Activated gamma-delta T cell treated with anti-CD3 and anti-CD28 coated beads, Interleukin-2, amount 50 U/mL, for 16 hours (primary cell): ENCODE results near the gene FRZB.

Experiments used
- DNase-seq: peaks from one replicate; pipeline ENCODE4 v3.0.0-alpha.2; 2020; ENCODE audit warnings: low read depth

Gene FRZB

GRCh38 chr2:182798736-182799135 is 67.7 kb downstream of the FRZB start:
- DNase-seq = no peak

DNA sequence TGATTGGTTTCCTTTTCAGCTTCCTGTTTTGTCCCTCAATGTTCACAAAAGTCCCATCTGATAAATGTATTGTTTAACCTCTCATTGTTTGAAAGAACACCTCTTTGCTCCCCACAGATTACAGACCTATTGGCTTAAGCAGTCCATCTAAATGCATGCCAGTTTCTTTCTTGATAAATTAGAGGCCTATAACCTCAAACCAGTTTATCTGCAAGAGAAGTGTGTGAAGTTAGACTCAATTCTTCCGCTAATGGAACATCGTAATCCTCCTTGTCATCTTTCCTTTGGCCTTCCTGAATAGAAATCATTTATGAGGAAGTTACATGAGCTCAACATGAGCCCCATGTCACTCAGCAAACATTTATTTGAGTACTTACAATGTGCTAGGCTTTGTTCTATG is 74.0 kb downstream of the FRZB start:
- DNase-seq = no peak

DNA sequence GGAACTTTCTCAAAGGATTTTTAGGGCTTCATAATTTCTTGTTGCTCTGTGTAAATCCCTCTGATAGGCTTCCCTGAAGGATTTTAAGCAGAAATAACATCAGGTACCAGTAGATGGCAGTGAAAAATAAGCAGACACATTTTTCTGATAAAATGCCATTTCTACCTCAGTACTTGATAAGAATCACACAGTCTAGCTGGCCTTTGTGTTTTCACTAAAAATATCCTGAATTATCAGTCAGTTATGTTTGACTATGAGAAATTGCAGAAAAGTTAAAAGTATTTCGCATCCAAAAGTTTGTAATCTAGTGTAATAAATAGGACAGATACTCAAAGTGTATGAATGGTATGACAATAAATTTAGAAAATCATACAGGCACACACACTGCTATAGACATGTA is 81.7 kb downstream of the FRZB start:
- DNase-seq = no peak

DNA sequence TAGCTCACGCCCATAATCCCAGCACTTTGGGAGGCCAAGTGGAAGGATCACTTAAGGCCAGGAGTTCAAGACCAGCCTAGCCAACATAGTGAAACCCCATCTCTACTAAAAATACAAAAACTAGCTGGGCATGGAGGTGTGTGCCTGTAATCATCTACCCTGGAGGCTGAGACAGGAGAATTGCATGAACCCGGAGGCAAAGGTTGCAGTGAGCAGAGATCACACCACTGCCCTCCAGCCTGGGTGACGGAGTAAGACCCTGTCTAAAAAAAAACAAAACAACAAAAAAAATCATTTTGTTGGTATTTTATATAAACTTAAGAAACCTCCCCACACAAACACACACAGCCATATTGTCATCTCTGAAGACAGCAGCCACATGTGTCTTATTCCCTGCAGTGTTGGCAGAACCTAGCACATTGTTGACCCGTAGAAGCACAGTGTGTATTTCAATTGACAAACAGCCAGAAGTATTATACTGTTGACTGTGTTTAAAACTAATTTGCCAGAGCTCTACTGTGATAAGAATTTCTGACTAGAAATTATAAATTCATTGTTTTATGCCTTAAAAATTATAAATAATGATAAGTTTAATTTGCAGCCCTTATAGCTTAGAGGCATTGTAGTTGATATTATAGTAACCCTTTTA is 82.3 kb downstream of the FRZB start:
- no peak for DNase-seq
